Nephron (organoid): ENCODE results near the gene ZNF536.
A peak's percentile ranks its signal among the peaks of the same experiment; 100 is the strongest.

Experiments used
- H3K27ac Mint-ChIP-seq, 3 experiments: 2 replicates each; pipeline ENCODE4 v1.8.0; 2020; ENCODE audit warnings: mixed read lengths in 3 of 3, mild to moderate bottlenecking in 2 of 3, moderate library complexity in 1 of 3
- H3K27me3 Mint-ChIP-seq: 2 replicates; pipeline ENCODE4 v1.8.0; 2021; ENCODE audit warnings: low read depth, mild to moderate bottlenecking, moderate library complexity, mixed read lengths
- H3K36me3 Mint-ChIP-seq: 2 replicates; pipeline ENCODE4 v1.8.0; 2020; ENCODE audit warnings: low read depth, mixed read lengths
- H3K4me1 Mint-ChIP-seq: 2 replicates; pipeline ENCODE4 v1.8.0; 2020; ENCODE audit warnings: mixed read lengths
- H3K4me3 Mint-ChIP-seq, 3 experiments: 2 replicates each; pipeline ENCODE4 v1.8.0; 2020; ENCODE audit warnings: mild to moderate bottlenecking in 3 of 3, mixed read lengths in 3 of 3, moderate library complexity in 2 of 3
- H3K9me3 Mint-ChIP-seq: 2 replicates; pipeline ENCODE4 v1.8.0; 2020; ENCODE audit warnings: mixed read lengths
- TF ChIP-seq, protein P1 (sequence below), 3 experiments: fragments of 200-600 bp; sonication (generic); IDR thresholded peaks; one replicate each; pipeline ENCODE4 v1.5.0; 2021; ENCODE audit warnings: antibody characterized with exemption in 3 of 3; ENCODE audit not compliant: unreplicated experiment in 3 of 3

Gene ZNF536

DNA sequence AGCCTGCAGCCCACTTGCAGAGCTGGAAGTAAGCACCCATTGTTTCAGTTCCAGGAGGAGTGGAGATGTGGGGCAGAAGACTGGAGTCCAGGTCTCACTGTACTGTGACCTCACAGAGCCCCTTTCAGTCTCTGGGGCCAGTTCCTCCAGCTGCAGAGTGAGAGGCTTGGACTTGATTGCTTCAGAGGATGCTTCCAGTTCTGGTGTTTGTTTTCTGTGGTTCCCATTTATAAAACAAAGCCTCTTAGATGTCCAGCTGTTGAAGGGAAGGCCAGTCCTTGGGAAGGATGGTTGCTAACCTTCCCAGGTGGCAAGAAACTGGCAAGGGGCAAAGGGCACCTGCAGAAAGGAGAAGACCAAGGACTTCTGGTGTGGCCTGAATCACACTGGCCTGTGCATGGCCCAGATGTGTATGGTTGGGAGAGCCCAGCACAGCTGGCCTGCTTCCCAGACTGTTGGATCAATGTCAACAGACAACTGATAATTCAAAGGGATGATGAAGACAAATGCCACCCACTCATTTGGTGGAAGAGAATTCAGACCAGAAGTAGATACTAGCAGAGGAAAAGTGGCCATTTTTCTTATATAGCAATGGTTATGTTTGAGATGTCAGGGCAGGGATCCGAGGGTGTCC lies 218.5 kb downstream of the ZNF536 start:
- Mint-ChIP-seq H3K9me3 (no peaks in the 10 kb centered on the region), H3K36me3 (no peaks in the 10 kb centered on the region), H3K4me1 (peaks cover 15% of the 10 kb centered on the region), H3K27me3 (peaks cover 12% of the 10 kb centered on the region), H3K4me3 (no peak overlapping the region), H3K27ac (peak overlapping the region in 2 of 3 experiments; percentile 35 to 65)
- TF ChIP-seq, protein P1, sequence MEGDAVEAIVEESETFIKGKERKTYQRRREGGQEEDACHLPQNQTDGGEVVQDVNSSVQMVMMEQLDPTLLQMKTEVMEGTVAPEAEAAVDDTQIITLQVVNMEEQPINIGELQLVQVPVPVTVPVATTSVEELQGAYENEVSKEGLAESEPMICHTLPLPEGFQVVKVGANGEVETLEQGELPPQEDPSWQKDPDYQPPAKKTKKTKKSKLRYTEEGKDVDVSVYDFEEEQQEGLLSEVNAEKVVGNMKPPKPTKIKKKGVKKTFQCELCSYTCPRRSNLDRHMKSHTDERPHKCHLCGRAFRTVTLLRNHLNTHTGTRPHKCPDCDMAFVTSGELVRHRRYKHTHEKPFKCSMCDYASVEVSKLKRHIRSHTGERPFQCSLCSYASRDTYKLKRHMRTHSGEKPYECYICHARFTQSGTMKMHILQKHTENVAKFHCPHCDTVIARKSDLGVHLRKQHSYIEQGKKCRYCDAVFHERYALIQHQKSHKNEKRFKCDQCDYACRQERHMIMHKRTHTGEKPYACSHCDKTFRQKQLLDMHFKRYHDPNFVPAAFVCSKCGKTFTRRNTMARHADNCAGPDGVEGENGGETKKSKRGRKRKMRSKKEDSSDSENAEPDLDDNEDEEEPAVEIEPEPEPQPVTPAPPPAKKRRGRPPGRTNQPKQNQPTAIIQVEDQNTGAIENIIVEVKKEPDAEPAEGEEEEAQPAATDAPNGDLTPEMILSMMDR (IDR thresholded peaks at IDR 0.05; ENCODE audit: unreplicated experiment in 3 of 3): no peak

DNA sequence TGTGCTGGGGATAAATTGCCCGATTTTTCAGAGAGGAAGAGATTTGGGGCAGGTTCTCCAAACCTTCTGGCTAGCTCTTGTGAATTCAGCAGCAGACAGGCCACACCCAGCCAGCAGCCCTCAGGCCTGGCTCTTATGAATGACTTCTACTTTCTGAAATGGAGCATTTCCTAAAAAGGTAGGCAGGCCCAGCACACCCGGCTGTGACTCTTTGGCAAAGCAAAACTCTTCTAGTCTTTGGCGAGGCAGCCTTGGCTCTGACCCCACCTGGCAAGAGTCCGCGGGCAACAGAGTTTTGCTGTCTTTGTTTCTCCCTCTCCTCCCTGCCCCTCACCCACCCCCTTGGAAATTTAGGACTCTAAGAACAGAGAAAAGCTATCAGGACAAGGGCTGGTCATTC lies 221.2 kb downstream of the ZNF536 start:
- Mint-ChIP-seq H3K36me3 (no peaks in the 10 kb centered on the region), H3K9me3 (no peaks in the 10 kb centered on the region), H3K27me3 (peaks cover 20% of the 10 kb centered on the region), H3K4me3 (no peak overlapping the region), H3K27ac (no peak overlapping the region), H3K4me1 (peaks cover 25% of the 10 kb centered on the region)
- TF ChIP-seq, protein P1 (IDR thresholded peaks at IDR 0.05; ENCODE audit: unreplicated experiment in 3 of 3): no peak

DNA sequence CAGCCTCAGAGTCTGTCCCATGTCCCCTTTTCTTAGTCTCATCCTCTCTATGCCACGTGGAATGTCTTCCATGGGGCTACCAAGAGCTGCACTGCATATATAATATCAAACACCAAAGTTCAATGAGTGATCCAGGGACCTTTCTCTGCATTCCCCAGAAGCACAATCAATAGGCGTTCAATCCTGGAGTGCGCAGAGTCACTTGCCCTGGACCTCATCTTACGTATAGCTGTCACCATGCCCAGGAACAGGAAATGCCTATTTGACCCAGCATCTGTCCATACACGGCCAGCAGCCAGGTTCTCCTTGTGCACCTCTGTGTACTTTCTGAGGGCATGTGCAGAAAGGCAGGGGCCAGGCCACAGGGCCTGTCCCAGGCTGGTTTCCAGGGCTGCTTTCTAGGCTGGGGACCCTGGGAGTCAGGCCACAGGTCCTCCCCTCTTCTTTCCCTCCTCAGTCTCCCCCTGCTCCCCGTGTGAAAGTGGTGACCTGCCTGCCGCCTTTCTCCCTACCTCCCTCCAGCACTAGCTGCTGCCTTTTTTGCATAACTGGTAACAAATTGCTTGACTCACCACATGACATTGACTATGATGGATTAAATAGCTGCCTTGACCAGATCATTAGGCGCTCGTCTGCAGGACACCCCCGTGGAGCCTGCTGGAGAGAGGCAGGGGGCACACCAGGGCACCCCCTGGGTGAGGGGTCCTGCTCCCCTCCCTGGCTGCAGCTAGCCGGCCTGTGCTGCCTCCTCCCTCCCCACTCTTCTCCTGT lies 222.0 kb downstream of the ZNF536 start:
- TF ChIP-seq, protein P1 (IDR thresholded peaks at IDR 0.05; ENCODE audit: unreplicated experiment in 3 of 3): no peak
- Mint-ChIP-seq H3K9me3 (no peaks in the 10 kb centered on the region), H3K27me3 (peaks cover 20% of the 10 kb centered on the region), H3K4me1 (peaks cover 25% of the 10 kb centered on the region), H3K4me3 (no peak overlapping the region), H3K36me3 (no peaks in the 10 kb centered on the region), H3K27ac (no peak overlapping the region)

DNA sequence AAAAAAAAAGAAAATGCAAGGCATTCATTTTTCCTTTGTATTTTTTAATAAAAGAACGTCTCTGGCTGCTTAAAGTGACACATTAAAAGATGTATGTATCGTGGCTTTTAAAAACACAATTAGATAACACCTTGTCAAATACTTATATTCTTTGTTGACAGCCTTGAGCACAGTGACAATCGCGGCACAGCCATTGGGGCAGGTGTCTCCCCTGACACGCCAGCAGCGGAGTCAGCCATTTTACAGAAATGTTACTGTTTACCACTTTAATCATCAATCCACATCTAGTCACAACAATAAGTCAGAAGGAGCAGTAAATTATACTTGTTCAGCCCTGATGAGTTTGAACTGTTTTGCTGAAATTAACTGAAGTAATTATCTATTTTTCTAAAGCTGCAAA lies 224.1 kb downstream of the ZNF536 start:
- Mint-ChIP-seq H3K4me1 (peaks cover 18% of the 10 kb centered on the region), H3K36me3 (no peaks in the 10 kb centered on the region), H3K27me3 (peaks cover 29% of the 10 kb centered on the region), H3K27ac (no peak overlapping the region), H3K4me3 (no peak overlapping the region), H3K9me3 (no peaks in the 10 kb centered on the region)
- TF ChIP-seq, protein P1 (IDR thresholded peaks at IDR 0.05; ENCODE audit: unreplicated experiment in 3 of 3): no peak

DNA sequence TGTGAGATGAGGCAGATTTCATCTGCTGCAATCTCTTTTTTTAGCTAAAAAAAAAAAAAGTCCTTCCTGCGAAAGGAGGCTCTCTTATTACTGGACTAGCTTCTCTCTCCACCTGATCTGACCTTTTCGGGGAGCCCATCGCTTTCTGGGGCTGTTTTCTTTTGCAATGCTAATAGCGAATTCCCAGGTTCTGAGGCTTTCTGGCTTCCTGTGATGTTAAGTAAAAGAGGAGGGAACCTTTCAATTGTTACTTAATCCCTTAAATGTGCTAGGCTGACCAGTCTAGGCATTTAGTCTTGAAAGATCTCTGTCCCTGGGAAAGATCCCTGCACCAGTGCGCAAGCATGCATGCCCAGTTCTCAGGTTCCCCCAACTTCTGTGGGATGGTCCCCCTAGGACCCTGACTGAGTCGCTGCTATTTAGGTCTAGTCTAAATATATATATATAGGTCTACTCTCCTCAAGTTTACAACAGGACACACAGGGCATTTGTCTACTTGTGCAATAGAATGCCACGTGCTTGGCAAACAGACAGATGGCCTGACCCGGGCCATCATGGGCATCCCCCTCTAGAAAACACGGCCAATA lies 224.7 kb downstream of the ZNF536 start:
- Mint-ChIP-seq H3K4me1 (peaks cover 16% of the 10 kb centered on the region), H3K9me3 (no peaks in the 10 kb centered on the region), H3K27ac (no peak overlapping the region), H3K27me3 (peaks cover 29% of the 10 kb centered on the region), H3K4me3 (no peak overlapping the region), H3K36me3 (no peaks in the 10 kb centered on the region)
- TF ChIP-seq, protein P1 (IDR thresholded peaks at IDR 0.05; ENCODE audit: unreplicated experiment in 3 of 3): no peak
